T-helper 17 cell (primary cell): ENCODE results near the gene TMPRSS13. TPM values are rescaled to one million over a fixed set of nuclear protein-coding genes. Genes with fewer than 3 reads are reported as not detected.

ENCODE experiments used
- ATAC-seq: fragments of 150-1000 bp; cut with Tn5 transposase; 2 replicates; pipeline ENCODE4 v1.10.0; 2021; ENCODE audit warnings: mild to moderate bottlenecking, moderate library complexity
- DNase-seq, 3 donors: peaks; one replicate each; pipeline versions ENCODE4 v3.0.0 to v3.0.0-alpha.2; 2020 to 2021
- H3K9me3 ChIP-seq: one replicate; pipeline ENCODE4 v1.7.0; 2013; ENCODE audit warnings: low read length, mild to moderate bottlenecking; ENCODE audit not compliant: control insufficient read depth, poor library complexity, severe bottlenecking
- H3K27ac Mint-ChIP-seq: one replicate; pipeline ENCODE4 v1.8.0; 2022; ENCODE audit warnings: mild to moderate bottlenecking, moderate library complexity, mixed read lengths
- H3K27me3 Mint-ChIP-seq: one replicate; pipeline ENCODE4 v1.8.0; 2022; ENCODE audit warnings: mixed read lengths
- H3K36me3 Mint-ChIP-seq: one replicate; pipeline ENCODE4 v1.8.0; 2022; ENCODE audit warnings: low read depth, mixed read lengths
- H3K4me1 Mint-ChIP-seq: one replicate; pipeline ENCODE4 v1.8.0; 2022; ENCODE audit warnings: mild to moderate bottlenecking, mixed read lengths
- H3K4me3 Mint-ChIP-seq: one replicate; pipeline ENCODE4 v1.8.0; 2022; ENCODE audit warnings: mild to moderate bottlenecking, moderate library complexity, mixed read lengths
- total RNA-seq, 4 donors: library from RNA in 2 of 4; stranded (reverse) in 2 of 4; gene quantifications; one replicate each; pipeline ENCODE4 v1.2.3 and lab custom pipeline; 2022 to 2026

The TMPRSS13 gene
- total RNA-seq, 2 donors from 2014 or later: 2.0 to 2.4 TPM

DNA sequence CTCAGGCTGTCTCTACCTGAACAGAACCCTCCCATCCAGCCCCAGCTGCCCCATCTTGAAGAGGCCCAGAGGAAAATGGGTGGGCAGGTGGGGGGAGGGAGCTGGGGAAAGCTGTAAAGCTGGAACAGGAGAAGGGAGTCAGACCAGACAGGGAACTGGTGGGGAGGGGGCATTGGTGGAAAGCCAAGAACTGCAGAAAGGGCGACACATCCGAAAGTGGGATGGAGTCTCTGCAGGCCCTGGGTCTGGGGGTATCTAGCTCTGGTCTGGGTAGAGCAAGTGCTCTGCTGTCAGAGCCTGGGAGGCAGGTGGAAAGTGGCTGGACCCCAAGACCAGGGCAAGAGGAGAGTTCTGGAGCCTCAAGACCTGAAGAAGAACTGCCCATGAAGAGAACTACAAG, 7.7 kb downstream of the TMPRSS13 start:
- H3K27me3 Mint-ChIP-seq: no peaks in the 10 kb centered on the region
- no peak overlapping the region for H3K4me3 Mint-ChIP-seq
- peaks cover 8% of the 10 kb centered on the region for H3K4me1 Mint-ChIP-seq
- H3K36me3 Mint-ChIP-seq: no peaks in the 10 kb centered on the region
- H3K27ac Mint-ChIP-seq: peak overlapping the region; percentile 11
- ATAC-seq (no peak), DNase-seq (no peak)
- H3K9me3 ChIP-seq: no peaks in the 10 kb centered on the region

DNA sequence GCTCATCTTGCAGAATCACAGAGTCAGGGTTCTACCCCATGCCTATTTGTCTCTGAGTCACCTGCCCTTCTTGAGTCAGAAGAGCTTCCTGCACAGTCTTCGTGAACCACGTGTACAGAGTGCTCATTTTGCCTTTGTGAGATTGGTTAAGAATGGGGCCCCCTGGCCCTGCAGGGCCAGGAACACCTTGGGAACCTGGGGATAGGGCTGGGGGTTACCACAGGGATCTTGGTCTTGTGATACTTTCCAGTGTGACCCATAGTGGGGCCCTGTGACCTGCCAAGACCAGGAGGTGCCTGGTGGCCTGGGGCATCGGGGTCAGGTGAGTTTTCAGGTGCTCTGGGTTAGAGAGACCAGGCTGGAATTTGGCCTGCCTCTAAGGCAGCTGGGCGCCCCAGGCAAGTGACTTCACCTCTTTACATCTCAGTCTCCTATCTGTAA, 9.4 kb downstream of the TMPRSS13 start:
- peak; percentile 48 for ATAC-seq
- no peak for DNase-seq
- Mint-ChIP-seq H3K27ac (peak overlapping the region; percentile 11), H3K27me3 (no peaks in the 10 kb centered on the region), H3K4me1 (peaks cover 15% of the 10 kb centered on the region), H3K4me3 (no peak overlapping the region), H3K36me3 (no peaks in the 10 kb centered on the region)
- H3K9me3 ChIP-seq: no peaks in the 10 kb centered on the region

DNA sequence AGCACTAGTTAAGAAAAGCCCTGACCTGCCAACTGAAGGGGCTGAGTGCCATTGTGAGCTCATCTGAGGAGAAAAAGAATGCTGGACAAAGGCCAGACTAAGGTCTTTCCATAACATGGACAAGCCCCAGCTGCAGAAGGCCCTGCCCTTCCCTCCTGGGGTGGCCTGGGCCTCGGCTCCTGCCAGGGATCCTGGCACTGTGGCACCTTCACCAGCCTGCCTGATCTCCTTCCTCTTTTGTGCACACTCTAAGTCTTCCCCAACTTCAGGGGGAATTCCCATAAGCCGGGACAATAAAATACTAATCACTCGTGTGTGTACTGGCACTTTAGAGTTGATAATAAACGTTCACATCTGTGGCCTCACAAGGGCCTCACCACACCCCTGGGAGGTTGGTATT, 9.9 kb downstream of the TMPRSS13 start:
- no peaks in the 10 kb centered on the region for H3K36me3 Mint-ChIP-seq
- no peak overlapping the region for H3K27ac Mint-ChIP-seq
- ATAC-seq: peak; percentile 44
- H3K9me3 ChIP-seq: no peaks in the 10 kb centered on the region
- no peaks in the 10 kb centered on the region for H3K27me3 Mint-ChIP-seq
- no peak overlapping the region for H3K4me3 Mint-ChIP-seq
- H3K4me1 Mint-ChIP-seq: peaks cover 15% of the 10 kb centered on the region
- DNase-seq: no peak

DNA sequence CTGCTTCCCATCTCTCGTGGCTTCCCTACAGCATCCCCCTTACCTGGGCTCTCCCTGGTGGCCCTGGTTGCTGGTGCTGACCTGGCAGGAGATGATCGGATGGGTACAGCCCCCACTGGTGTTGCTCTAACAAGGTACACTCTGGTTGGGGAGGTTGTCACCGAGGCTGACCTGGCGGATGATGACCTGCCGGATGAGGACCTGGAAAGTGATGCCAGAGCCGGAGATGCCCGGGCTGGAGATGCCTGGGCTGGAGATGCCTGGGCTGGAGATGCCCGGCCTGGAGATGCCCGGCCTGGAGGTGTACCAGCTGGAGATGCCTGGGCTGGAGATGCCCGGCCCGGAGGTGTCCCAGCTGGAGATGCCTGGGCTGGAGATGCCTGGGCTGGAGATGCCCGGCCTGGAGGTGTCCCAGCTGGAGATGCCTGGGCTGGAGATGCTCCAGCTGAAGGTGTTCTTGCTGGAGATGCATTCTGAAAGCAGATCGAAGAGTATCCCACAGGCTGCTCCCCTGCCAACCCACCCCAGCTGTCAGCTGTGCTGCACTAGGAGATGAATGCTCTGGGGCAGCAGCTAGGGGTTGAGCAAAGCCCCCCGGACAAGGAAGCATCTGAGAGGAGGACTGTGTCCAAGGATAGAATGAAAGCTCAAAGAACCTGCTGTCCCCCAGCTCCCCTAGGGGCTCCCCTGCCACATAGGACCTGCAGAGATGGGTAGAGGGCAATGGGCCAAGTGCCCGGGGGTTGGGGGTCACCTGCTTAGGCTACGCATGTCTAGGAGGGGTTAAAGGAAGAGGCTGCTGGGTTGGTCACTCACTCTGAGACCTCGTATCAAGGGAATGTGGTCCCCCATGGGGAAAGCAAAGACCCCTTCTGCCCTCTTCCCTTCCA, 10.6 kb downstream of the TMPRSS13 start:
- Mint-ChIP-seq H3K4me1 (peaks cover 15% of the 10 kb centered on the region), H3K27me3 (no peaks in the 10 kb centered on the region), H3K4me3 (no peak overlapping the region), H3K36me3 (no peaks in the 10 kb centered on the region), H3K27ac (peak overlapping the region; percentile 9)
- DNase-seq (no peak), ATAC-seq (no peak)
- H3K9me3 ChIP-seq: no peaks in the 10 kb centered on the region

DNA sequence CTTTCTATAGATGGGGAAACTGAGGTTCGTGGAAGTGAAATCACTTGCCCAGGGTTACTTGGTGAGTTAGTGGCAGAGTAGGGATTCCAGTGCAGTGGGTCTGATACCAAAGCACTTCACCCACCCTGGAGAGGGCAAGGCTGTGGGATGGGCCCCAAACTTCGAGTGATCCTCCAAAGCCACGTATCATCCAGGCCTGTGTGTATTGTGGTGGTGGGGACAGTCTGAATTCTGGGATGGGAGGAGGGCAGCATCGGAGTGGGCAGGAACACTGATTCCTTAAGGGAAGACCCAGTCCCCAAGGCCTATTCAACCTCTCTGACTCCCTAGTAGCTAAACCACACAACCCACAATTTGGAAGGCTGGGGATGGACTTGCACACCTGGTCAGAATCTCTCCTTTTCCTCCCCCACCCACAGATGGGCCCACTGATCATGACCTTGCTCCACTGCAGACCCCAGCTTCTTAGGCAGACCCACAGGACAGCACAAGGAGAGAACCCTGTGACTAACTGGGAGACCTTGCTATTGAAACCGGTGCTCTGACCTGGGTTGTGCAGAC, 11.5 kb downstream of the TMPRSS13 start:
- Mint-ChIP-seq H3K27ac (peak overlapping the region; percentile 9), H3K36me3 (peaks cover 2% of the 10 kb centered on the region), H3K4me1 (peaks cover 15% of the 10 kb centered on the region), H3K27me3 (peaks cover 6% of the 10 kb centered on the region), H3K4me3 (no peak overlapping the region)
- no peak for ATAC-seq
- DNase-seq: no peak
- no peaks in the 10 kb centered on the region for H3K9me3 ChIP-seq

DNA sequence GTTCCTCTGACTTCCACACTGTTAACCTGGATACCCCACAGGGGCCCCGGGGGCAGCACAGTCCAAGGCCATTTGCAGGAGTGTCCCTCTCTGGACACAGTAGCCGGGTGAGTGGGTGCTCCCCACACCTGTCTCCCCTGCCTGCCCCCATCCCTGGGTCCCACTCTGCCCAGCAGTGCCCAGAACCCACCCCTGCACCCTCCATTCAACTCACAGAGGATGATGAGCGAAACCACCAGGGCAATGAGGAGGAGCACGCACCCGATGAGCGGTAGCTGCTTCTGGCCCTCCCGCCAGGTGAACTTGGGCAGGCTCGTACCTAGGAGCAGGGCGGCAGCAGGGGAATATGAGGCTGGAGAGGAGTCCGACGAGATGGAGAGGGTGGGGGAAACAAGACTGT, 12.2 kb downstream of the TMPRSS13 start:
- H3K9me3 ChIP-seq: no peaks in the 10 kb centered on the region
- Mint-ChIP-seq H3K4me1 (peaks cover 15% of the 10 kb centered on the region), H3K4me3 (no peak overlapping the region), H3K27ac (no peak overlapping the region), H3K27me3 (peaks cover 13% of the 10 kb centered on the region), H3K36me3 (peaks cover 2% of the 10 kb centered on the region)
- no peak for DNase-seq
- no peak for ATAC-seq

DNA sequence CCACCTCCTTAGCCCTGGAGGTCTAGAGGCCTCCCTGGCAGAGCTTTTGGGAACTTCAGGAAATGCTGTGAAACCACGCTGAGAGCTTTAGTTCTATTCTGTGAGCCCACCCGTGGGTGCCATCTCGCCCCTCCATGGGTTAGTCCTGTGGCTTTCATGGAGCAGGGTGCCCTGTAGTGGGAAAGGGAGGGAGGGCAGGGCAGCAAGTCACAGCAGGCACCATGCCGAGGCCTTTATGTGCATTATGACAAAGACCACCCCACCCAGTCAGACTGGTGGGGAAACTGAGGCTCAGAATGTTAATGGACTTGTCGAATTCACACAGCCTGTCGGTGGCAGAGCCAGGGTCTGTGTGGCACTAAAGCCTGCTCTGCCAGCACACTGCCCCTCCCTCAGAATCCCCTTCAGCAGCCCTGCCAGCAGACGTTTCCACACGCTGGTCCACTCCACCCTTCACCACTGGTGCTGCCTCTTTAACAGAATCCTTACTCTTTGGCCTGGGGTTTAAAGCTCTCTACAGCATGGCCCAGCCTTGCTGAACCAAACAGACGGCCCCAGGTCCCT, 13.4 kb downstream of the TMPRSS13 start:
- no peaks in the 10 kb centered on the region for H3K9me3 ChIP-seq
- ATAC-seq: no peak
- peaks cover 18% of the 10 kb centered on the region for H3K27me3 Mint-ChIP-seq
- no peak overlapping the region for H3K4me3 Mint-ChIP-seq
- peaks cover 17% of the 10 kb centered on the region for H3K4me1 Mint-ChIP-seq
- no peak overlapping the region for H3K27ac Mint-ChIP-seq
- peaks cover 2% of the 10 kb centered on the region for H3K36me3 Mint-ChIP-seq
- DNase-seq: no peak

DNA sequence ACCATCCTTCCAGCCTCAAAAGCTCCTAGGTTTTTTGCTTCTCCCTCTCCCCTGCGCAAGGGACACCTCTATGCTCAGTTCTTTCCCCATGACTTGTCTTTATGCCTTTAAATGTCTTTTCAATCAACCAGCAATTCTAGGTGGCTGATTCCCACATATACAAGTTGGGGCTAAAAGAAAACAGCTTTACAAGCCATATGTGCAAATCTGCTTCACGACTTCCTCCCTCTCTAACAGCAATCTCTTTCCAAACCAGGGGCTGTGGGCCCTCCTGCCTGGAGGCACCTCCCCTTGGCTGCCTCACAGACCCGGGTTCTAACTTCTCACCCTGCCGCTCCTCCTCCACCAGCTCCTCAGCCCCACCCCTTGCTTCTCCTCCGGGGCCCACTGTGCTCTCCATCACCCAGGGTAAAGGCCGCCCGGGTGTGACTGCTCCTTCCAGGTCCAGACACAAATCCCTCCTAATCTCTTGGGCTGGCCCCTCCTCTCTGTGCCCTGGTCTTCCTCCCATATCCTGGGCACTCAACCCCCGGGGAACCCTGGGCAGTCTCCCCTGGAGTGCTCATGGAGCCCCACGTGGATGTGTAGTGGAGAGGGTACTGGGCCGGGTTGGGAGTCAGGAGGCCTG, 14.1 kb downstream of the TMPRSS13 start:
- peaks cover 18% of the 10 kb centered on the region for H3K27me3 Mint-ChIP-seq
- H3K4me1 Mint-ChIP-seq: peaks cover 18% of the 10 kb centered on the region
- DNase-seq (no peak), ATAC-seq (no peak)
- H3K36me3 Mint-ChIP-seq: peaks cover 2% of the 10 kb centered on the region
- H3K9me3 ChIP-seq: no peaks in the 10 kb centered on the region
- no peak overlapping the region for H3K4me3 Mint-ChIP-seq
- H3K27ac Mint-ChIP-seq: no peak overlapping the region

DNA sequence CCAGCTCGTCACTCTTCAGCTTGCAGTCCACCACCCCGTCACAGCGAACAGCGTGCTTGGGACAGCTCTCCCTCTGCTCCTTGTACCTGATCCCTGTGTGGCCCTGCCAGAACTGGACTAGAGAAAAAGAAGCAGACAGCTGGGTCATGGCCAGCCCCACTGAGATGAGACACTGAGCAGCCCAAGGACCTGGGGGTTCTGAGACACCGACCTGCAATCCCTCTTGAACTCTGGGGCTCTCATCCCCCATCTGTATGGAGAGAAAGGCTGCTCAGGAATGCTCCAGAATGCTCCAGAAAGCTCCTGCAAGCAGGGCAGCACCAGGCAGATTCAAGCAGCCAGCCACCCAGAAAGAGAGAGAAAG, 14.8 kb downstream of the TMPRSS13 start:
- Mint-ChIP-seq H3K4me3 (no peak overlapping the region), H3K27me3 (peaks cover 18% of the 10 kb centered on the region), H3K27ac (no peak overlapping the region), H3K36me3 (peaks cover 2% of the 10 kb centered on the region), H3K4me1 (peaks cover 13% of the 10 kb centered on the region)
- ATAC-seq (no peak), DNase-seq (no peak)
- H3K9me3 ChIP-seq: no peaks in the 10 kb centered on the region

DNA sequence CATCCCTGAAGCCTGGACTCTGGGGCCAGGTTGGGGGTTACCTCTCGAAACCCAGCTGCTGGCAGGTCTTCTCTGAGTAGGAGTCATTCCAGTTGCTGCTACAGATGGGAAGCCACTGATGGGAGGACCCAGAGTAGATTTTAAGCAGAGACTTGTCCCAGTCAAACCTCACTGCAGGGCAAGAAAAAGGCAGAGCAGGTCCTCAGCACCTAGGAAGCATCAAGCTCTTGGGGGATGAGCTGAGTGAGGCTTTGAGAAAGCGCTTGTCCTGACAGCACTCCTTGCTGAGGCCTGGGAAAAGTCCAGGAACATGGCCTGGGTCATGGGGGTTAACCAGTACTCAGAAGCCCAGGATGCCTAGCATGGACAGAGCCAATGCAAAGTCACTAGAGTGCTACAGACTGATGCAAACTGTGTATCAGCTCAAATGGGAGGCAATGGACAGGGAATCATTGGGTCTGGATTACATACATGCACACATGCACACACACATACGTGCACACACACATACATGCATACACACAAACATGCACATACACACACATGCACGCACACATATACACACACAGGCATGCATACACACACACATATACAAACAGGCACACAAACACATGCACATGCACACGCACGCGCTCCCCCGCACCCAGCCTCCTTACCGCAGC, 15.3 kb downstream of the TMPRSS13 start:
- Mint-ChIP-seq H3K36me3 (peaks cover 2% of the 10 kb centered on the region), H3K27me3 (peaks cover 18% of the 10 kb centered on the region), H3K27ac (no peak overlapping the region), H3K4me1 (peaks cover 10% of the 10 kb centered on the region), H3K4me3 (no peak overlapping the region)
- no peaks in the 10 kb centered on the region for H3K9me3 ChIP-seq
- DNase-seq (no peak), ATAC-seq (no peak)

DNA sequence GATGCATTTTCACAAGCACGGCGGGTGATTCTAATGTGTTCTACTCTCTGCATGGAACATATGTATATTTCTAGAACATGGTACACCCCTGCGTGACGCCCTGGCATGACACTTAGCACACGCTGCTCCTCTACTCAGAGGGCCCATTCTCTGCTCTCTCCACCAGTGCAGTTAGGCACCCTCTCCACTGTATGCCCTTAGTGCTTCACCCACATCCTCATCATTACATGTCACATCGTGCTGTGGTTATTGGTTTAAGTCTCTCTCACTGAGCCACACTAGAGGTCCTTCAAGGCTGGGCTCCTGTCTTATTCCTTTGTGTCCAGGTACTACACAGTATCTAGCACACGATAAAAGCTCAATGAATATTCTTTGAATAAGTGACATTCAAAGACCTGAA, 16.7 kb downstream of the TMPRSS13 start:
- no peak overlapping the region for H3K4me3 Mint-ChIP-seq
- no peak overlapping the region for H3K27ac Mint-ChIP-seq
- peaks cover 24% of the 10 kb centered on the region for H3K27me3 Mint-ChIP-seq
- H3K36me3 Mint-ChIP-seq: peaks cover 5% of the 10 kb centered on the region
- DNase-seq (no peak), ATAC-seq (no peak)
- H3K9me3 ChIP-seq: no peaks in the 10 kb centered on the region
- H3K4me1 Mint-ChIP-seq: peaks cover 15% of the 10 kb centered on the region

DNA sequence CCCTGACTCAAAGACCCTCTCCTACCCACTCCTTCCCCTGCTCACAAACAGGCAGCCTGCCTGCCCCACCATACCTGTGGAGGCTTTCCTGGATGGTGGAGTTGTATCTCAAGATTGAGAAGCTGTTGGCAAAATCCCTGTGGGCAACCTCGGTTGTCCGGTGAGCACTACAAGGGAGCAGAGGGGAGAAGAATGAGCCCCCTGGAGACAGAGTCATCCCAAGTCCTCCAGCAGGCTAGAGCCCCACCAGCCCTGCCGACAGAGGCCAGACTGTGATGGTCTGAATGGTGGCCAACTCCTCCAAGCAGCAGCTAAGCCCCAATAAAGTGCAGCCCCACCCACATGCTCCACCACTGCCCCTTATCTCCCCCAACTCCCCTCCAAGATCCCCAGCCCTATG, 17.5 kb downstream of the TMPRSS13 start:
- DNase-seq (no peak), ATAC-seq (no peak)
- Mint-ChIP-seq H3K27me3 (peaks cover 24% of the 10 kb centered on the region), H3K4me3 (no peak overlapping the region), H3K36me3 (peaks cover 5% of the 10 kb centered on the region), H3K27ac (no peak overlapping the region), H3K4me1 (peaks cover 18% of the 10 kb centered on the region)
- H3K9me3 ChIP-seq: no peaks in the 10 kb centered on the region
